ENCODE measurements around the gene GTF2A1L.

- TF ChIP-seq CTCF (IDR thresholded peaks at IDR 0.05), result no peak
- TF ChIP-seq POLR2A (IDR thresholded peaks at IDR 0.05), result no peak
Observed at GRCh38 chr2:48588745-48589144, 28.9 kb upstream of the GTF2A1L start.

All from body of pancreas (tissue), 4 donors.